Adipocyte (in vitro differentiated cells): ENCODE results near the gene OSBPL1A.

Source experiments
- DNase-seq: peaks from one replicate; pipeline ENCODE4 v3.0.0-alpha.2; 2015; ENCODE audit warnings: low read depth
- H3K27me3 ChIP-seq: replicated peaks from 2 replicates; pipeline ENCODE4 v1.7.0; 2013; ENCODE audit warnings: mild to moderate bottlenecking, low read length, moderate library complexity; ENCODE audit not compliant: control insufficient read depth, insufficient read depth
- H3K36me3 ChIP-seq: 2 replicates; pipeline ENCODE4 v1.7.0; 2013; ENCODE audit warnings: low read length, mild to moderate bottlenecking, moderate library complexity; ENCODE audit not compliant: control insufficient read depth, insufficient read depth, severe bottlenecking
- H3K4me1 ChIP-seq: 2 replicates; pipeline ENCODE4 v1.7.0; 2013; ENCODE audit warnings: mild to moderate bottlenecking, low read length, moderate library complexity; ENCODE audit not compliant: control insufficient read depth, insufficient read depth
- H3K4me3 ChIP-seq: 2 replicates; pipeline ENCODE4 v1.7.0; 2013; ENCODE audit warnings: mild to moderate bottlenecking, low read length, moderate library complexity
- H3K9ac ChIP-seq: 2 replicates; pipeline ENCODE4 v1.7.0; 2013; ENCODE audit warnings: mild to moderate bottlenecking, low read length, moderate library complexity
- H3K9me3 ChIP-seq: 2 replicates; pipeline ENCODE4 v1.7.0; 2013; ENCODE audit warnings: mild to moderate bottlenecking, low read length, moderate library complexity; ENCODE audit not compliant: control insufficient read depth

The OSBPL1A gene

DNA sequence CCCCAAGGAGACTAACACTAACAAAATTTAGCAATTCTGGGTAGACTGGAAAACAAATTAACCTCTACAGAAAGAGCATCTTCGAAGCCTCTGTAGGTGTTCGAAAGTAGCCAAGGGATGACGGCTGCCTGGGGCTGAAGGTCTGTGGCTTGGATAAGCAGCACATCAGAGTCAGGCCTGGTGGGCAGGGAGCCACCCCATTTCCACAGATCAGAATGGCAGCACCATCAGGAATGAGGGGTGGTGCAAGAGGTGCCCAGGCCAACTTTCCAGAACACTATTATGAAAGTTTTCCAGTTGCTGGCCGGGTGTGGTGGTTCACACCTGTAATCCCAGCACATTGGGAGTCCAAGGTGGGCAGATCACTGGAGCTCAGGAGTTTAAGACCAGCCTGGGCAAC lies 200.9 kb downstream of the OSBPL1A start:
- Histone ChIP-seq H3K9ac (no peak overlapping the region), H3K9me3 (no peaks in the 10 kb centered on the region), H3K27me3 (no peaks in the 10 kb centered on the region), H3K36me3 (peaks cover 5% of the 10 kb centered on the region), H3K4me1 (no peaks in the 10 kb centered on the region), H3K4me3 (no peak overlapping the region)
- no peak for DNase-seq

DNA sequence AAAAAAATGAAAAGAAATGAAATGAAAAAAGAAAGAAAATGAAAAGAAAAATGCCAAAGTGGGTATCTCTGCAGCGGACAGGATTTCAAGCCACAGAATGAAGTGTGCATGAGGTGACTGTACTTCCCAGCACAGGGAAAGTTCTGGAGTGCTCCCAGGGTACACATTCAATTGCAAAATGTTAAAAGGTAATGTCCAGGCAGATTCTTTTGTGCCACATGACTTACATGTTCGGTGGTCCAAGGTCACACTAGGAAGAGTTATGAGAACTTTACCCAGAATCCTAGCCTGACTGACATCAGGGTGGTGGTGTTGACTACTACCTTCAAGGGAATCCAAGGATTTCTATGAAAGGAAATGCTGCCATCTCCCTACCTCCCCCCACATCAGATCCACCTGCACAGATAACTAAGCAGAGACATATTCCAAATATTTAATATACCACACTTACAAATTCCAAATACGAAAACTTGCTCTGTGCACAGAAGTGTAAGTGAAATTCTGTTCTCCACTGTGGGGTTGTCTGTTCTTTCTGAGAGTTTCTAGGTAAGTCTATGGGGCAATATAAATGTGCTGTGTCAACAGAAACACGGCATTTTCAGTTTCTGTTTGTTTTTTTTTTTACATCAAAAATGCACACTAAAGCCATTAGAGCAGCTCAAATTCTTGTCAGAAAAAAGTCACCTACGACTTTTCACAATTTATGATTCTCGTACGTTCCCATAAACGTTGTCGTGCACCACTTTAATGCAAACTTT lies 202.1 kb downstream of the OSBPL1A start:
- H3K9ac ChIP-seq, result no peak overlapping the region
- H3K4me3 ChIP-seq, result no peak overlapping the region
- no peaks in the 10 kb centered on the region for H3K4me1 ChIP-seq
- H3K9me3 ChIP-seq, result no peaks in the 10 kb centered on the region
- H3K27me3 ChIP-seq, result no peaks in the 10 kb centered on the region
- H3K36me3 ChIP-seq, result peaks cover 5% of the 10 kb centered on the region
- DNase-seq, result no peak

DNA sequence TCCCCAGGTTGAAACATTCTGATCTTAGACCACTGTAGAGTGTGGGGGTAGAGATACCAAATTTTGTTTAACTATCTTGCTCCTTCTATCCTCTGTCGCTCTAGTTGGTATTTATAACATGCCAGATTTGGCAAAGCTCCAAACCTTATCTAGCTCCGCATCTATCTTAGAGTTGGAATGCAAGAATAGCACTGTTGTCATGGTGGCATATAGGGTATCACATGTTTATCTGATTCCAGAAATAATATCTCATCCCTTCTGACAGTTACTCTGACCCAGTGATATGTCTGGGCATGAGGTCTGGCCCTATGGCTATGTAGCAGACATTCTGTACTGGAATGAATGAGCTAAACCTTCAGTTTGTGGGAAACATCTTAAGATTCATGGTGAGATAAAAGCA lies 207.0 kb downstream of the OSBPL1A start:
- Histone ChIP-seq H3K9me3 (no peaks in the 10 kb centered on the region), H3K4me1 (peaks cover 3% of the 10 kb centered on the region), H3K4me3 (no peak overlapping the region), H3K36me3 (peaks cover 5% of the 10 kb centered on the region), H3K27me3 (no peaks in the 10 kb centered on the region), H3K9ac (no peak overlapping the region)
- DNase-seq, result no peak

DNA sequence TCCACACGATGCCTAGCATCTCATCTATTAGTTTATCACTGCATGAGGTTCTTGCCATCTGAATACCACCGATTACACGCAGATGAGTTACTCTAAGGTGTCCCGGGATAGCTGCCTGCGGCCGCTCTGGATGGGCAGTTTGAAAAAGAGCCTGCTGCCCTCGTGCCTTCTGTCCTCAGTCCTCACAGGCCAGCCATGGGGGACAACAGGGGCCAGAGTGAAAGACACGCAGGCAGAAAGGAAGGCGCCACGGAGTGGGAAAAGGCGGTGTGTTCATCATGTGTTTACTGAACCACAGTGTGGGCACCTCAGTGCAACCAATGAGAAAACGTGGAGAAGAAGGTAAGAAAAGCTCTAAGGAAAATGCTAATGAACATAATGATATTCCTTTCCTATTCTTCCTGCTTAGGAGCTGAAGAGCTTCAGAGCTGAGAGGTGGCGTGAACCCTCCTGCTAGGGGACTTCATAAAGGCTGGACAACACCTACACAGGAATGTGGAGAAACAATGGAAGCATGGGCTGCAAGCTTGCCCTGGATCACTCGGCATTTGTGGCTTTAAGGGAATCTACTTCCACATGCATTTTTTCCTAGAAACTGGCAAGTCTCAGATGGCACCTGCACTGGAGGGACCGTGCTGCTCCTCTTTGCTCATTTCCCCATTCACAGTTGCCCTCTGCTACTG lies 207.8 kb downstream of the OSBPL1A start:
- H3K4me3 ChIP-seq, result no peak overlapping the region
- DNase-seq, result no peak

DNA sequence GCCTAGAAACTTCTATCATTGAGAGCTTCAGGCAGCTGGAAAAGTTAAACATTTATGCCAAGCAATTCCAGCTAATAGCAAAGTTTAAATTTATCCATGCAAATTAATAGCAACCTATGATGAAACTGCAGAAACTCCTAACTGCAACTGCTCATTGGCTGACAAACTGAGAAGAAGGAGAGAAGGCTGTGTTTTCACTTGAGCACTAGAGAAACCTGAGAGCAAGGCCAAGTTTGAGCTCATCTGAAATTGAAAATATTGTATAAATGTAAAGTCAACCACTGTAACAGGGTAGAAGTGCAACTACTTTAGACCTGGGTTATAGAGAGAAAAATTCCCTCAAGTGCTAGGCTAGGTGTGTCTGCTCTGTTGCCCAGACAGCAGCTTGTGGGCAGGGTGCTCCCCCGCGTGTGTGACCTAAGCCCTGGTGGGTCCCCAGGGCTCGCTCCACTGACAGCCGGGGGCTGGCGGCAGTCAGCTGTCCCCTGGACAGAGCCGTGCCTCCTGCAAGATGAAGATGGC lies 208.6 kb downstream of the OSBPL1A start:
- peaks cover 4% of the 10 kb centered on the region for H3K36me3 ChIP-seq
- no peak overlapping the region for H3K9ac ChIP-seq
- H3K9me3 ChIP-seq, result no peaks in the 10 kb centered on the region
- H3K27me3 ChIP-seq, result no peaks in the 10 kb centered on the region
- DNase-seq, result peak; percentile 38
- no peak overlapping the region for H3K4me3 ChIP-seq
- peaks cover 3% of the 10 kb centered on the region for H3K4me1 ChIP-seq

More for the DNA sequence above, 207.8 kb downstream of the OSBPL1A start:
- no peaks in the 10 kb centered on the region for H3K9me3 ChIP-seq
- no peak overlapping the region for H3K9ac ChIP-seq
- no peaks in the 10 kb centered on the region for H3K27me3 ChIP-seq
- H3K4me1 ChIP-seq, result peaks cover 3% of the 10 kb centered on the region
- H3K36me3 ChIP-seq, result peaks cover 8% of the 10 kb centered on the region

DNA sequence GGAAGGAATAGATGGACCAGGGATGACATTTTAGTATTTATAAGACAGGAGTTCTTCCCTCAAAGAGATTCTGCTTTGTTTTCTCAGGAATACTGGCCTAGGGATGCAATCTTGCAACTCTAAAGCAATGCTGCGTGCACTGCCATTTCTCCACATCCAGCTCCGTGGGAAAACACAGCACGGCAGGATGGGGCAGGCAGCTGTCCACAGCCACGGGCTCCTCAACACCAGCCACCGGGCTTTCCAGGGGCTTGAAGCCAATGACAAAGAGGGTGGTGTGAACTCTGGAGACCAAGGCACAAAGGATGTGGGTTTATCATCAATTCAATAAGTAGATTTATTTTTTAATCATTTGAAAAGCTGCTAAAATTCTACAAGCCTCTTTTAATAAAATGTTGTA lies 209.5 kb downstream of the OSBPL1A start:
- Histone ChIP-seq H3K9me3 (no peaks in the 10 kb centered on the region), H3K9ac (no peak overlapping the region), H3K27me3 (no peaks in the 10 kb centered on the region), H3K4me1 (peaks cover 3% of the 10 kb centered on the region), H3K36me3 (peaks cover 4% of the 10 kb centered on the region), H3K4me3 (no peak overlapping the region)
- no peak for DNase-seq

DNA sequence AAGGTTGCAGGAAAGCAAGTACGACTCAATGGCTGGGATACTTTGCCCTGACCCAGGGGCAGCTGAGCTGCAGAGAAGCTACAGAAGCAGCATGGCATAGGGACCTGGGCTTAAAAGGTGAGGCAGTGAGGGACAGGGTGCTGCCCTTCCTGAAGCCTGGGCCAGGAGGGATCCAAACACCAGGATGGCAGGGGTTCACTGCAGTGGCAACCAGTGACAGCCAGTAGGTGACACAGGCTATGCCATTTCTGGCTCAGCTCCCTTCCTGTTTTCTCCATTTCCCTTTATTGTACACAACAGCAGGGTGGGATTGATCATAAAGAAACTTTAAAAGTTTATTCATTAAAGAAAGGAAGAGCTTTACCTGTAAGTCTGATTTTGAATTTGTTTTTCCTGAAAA lies 209.9 kb downstream of the OSBPL1A start:
- H3K36me3 ChIP-seq, result peaks cover 4% of the 10 kb centered on the region
- H3K9ac ChIP-seq, result no peak overlapping the region
- peaks cover 3% of the 10 kb centered on the region for H3K4me1 ChIP-seq
- no peak overlapping the region for H3K4me3 ChIP-seq
- H3K9me3 ChIP-seq, result no peaks in the 10 kb centered on the region
- no peaks in the 10 kb centered on the region for H3K27me3 ChIP-seq
- no peak for DNase-seq

DNA sequence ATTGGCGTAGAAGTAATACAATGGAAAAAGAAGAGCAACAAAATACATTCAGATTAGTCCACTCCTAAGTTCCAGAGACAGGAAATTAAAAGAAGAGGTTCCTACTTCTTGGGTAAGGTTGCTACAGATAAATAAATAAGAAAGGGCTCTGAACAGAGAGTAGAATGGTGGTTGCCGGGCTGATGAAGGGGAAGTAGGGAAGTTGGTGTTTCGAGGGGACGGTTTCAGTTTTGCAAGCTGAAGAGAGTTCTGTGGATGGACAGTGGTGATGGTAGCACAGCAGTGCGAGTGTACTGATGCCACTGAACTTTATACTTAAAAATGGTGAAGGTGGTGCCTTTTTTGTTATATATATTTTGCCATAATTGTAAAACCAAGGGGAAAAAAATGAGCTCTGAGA lies 210.6 kb downstream of the OSBPL1A start:
- Histone ChIP-seq H3K9me3 (no peaks in the 10 kb centered on the region), H3K4me1 (peaks cover 7% of the 10 kb centered on the region), H3K27me3 (no peaks in the 10 kb centered on the region), H3K9ac (no peak overlapping the region), H3K36me3 (peaks cover 4% of the 10 kb centered on the region), H3K4me3 (no peak overlapping the region)
- DNase-seq, result no peak

DNA sequence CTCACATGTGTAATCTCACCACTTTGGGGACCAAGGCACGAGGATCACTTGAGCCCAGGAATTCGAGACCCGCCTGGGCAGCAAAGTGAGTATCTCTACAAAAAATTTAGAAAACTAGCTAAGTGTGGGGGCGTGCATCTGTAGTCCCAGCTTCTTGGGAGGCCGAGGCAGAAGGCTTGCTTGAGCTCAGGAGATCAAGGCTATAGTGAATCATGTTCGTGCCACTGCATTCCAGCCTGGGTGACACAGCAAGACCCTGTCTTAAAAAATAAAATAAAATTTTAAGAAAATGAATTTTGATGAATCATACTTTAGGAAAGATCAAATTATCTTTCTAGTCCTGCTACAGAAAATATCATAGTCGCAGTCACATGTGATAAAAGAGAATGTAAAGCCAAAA lies 211.8 kb downstream of the OSBPL1A start:
- H3K4me1 ChIP-seq, result peaks cover 16% of the 10 kb centered on the region
- H3K4me3 ChIP-seq, result no peak overlapping the region
- peak; percentile 50 for DNase-seq
- peaks cover 6% of the 10 kb centered on the region for H3K36me3 ChIP-seq
- no peaks in the 10 kb centered on the region for H3K27me3 ChIP-seq
- no peaks in the 10 kb centered on the region for H3K9me3 ChIP-seq
- no peak overlapping the region for H3K9ac ChIP-seq

DNA sequence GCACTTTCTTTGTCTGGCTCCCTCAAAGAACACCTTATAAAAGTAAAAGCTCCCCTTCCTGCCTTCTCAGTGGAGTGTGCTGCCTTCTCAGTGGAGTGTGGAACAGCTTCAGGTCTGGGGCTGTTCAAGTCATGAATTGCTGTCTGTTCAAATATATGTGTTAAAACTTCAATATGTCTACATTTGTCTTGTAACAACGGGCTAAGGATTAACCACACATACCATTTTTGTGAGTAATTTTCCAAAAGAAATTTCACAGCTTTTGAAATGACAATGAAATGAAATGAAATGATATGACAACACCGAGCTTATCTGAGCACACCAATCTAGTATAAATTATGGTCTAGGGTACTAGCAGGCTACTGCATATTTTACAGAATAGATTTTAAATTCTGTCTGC lies 215.8 kb downstream of the OSBPL1A start:
- DNase-seq, result peak; percentile 19
- Histone ChIP-seq H3K9me3 (no peaks in the 10 kb centered on the region), H3K4me3 (no peak overlapping the region), H3K27me3 (no peaks in the 10 kb centered on the region), H3K36me3 (peaks cover 18% of the 10 kb centered on the region), H3K4me1 (peaks cover 19% of the 10 kb centered on the region), H3K9ac (no peak overlapping the region)

DNA sequence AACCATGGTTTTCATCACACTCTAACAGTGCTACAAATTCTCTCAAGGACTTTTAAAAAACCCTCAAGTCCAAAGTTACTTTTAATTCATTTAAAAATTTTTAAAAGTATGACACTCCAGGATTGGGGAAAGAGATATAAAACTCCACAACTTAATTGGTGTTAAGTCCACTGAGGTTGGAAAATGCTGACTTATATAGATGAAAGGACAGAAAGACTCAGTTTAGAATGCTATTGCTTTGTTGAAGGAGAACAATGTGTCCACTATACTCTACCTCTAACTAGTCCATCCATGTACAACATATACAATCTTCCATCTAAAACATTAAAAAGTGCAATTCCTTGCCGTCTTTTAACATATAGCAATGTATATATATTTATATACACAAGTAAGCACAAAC lies 217.6 kb downstream of the OSBPL1A start:
- H3K4me3 ChIP-seq, result no peak overlapping the region
- no peaks in the 10 kb centered on the region for H3K9me3 ChIP-seq
- H3K27me3 ChIP-seq, result no peaks in the 10 kb centered on the region
- DNase-seq, result no peak
- H3K4me1 ChIP-seq, result peaks cover 19% of the 10 kb centered on the region
- peaks cover 20% of the 10 kb centered on the region for H3K36me3 ChIP-seq
- H3K9ac ChIP-seq, result no peak overlapping the region
